Prostate gland (tissue), 2 donors: ENCODE results near the gene TMEM181. TPM values are rescaled to one million over a fixed set of nuclear protein-coding genes. Genes with fewer than 3 reads are reported as not detected.

Source experiments
- DNase-seq: peaks from one replicate; pipeline ENCODE4 v3.0.0-alpha.2; 2019; ENCODE audit warnings: low spot score
- H3K27ac ChIP-seq, 2 donors: fragments of 200-600 bp; sonication (generic); 2 replicates each; pipeline ENCODE4 v1.5.1; 2017 to 2019
- H3K27me3 ChIP-seq: fragments of 200-600 bp; sonication (generic); replicated peaks from 2 replicates; pipeline ENCODE4 v1.5.1; 2019; ENCODE audit not compliant: insufficient read depth
- H3K36me3 ChIP-seq, 2 donors: fragments of 200-600 bp; sonication (generic); 1 replicate in 1 of 2; 2 replicates in 1 of 2; pipeline versions ENCODE4 v1.5.1 to v1.8.1; 2017 to 2019
- H3K4me1 ChIP-seq: fragments of 200-600 bp; sonication (generic); replicated peaks from 2 replicates; pipeline ENCODE4 v1.5.1; 2019
- H3K4me3 ChIP-seq, 2 donors: fragments of 200-600 bp; sonication (generic); 2 replicates each; pipeline ENCODE4 v1.5.1; 2017 to 2019
- H3K9me3 ChIP-seq: fragments of 200-600 bp; sonication (generic); 2 replicates; pipeline ENCODE4 v1.5.1; 2017
- CTCF ChIP-seq, 4 experiments: fragments of 200-600 bp in 2 of 4; fragments of 450-650 bp in 2 of 4; sonication (generic) in 2 of 4; IDR thresholded peaks; 1 replicate in 3 of 4; 2 replicates in 1 of 4; pipeline ENCODE4 v1.5.1; 2016 to 2019; ENCODE audit warnings: antibody characterized with exemption in 4 of 4, mild to moderate bottlenecking in 2 of 4, moderate library complexity in 2 of 4
- POLR2A ChIP-seq: fragments of 450-650 bp; IDR thresholded peaks from one replicate; pipeline ENCODE4 v1.6.1; 2016; ENCODE audit warnings: antibody characterized with exemption, mild to moderate bottlenecking
- POLR2AphosphoS5 ChIP-seq: sonication (generic); formaldehyde crosslinking; IDR thresholded peaks from one replicate; pipeline ENCODE4 v1.6.1; 2017; ENCODE audit warnings: antibody characterized with exemption
- WGBS: methylation state at CpG from one replicate; pipeline ENCODE4 v1.1.5; 2018; 5-methylcytosine and 5-hydroxymethylcytosine counted together
- intact Hi-C: fragments of 100-400 bp; cut with DNase I; formaldehyde crosslinking; loops from one replicate; pipeline ENCODE4 v1.14.2; 2022
- total RNA-seq, 2 donors: library from RNA; depleted of rRNA; stranded (reverse); fragments of >200 nt; gene quantifications; one replicate each; pipeline ENCODE4 v1.1.0, GENCODE V29; 2016

The TMEM181 gene
- total RNA-seq, 2 donors from 2014 or later: 26.0 to 67.9 TPM

- 92% methylated on average over 2 of the region's 2 CpGs for whole genome bisulfite sequencing
- Histone ChIP-seq H3K36me3 (no peaks in the 10 kb centered on the region), H3K4me3 (no peak overlapping the region), H3K9me3 (no peaks in the 10 kb centered on the region), H3K27me3 (no peaks in the 10 kb centered on the region), H3K4me1 (no peaks in the 10 kb centered on the region), H3K27ac (no peak overlapping the region)
- DNase-seq: no peak
- intact Hi-C loops: no loop called here
- TF ChIP-seq POLR2A (no peak), POLR2AphosphoS5 (no peak), CTCF (IDR thresholded peaks at IDR 0.05) (no peak)
These were observed 27.9 kb upstream of the TMEM181 start for GRCh38 chr6:158531970-158532369.

GRCh38 chr6:158536084-158536890, 23.6 kb upstream of the TMEM181 start:
- H3K27me3 ChIP-seq: no peaks in the 10 kb centered on the region

GRCh38 chr6:158536891-158537798, 22.7 kb upstream of the TMEM181 start:
- Histone ChIP-seq H3K27me3 (no peaks in the 10 kb centered on the region), H3K9me3 (no peaks in the 10 kb centered on the region), H3K27ac (no peak overlapping the region), H3K4me3 (peak overlapping the region; percentile 35 to 44), H3K36me3 (no peaks in the 10 kb centered on the region), H3K4me1 (no peaks in the 10 kb centered on the region)
- intact Hi-C loops: no loop called here
- DNase-seq: no peak
- TF ChIP-seq POLR2AphosphoS5: no peak
- TF ChIP-seq POLR2A: no peak
- no peak for TF ChIP-seq CTCF (IDR thresholded peaks at IDR 0.05)
- WGBS: 4% methylated on average over 81 of the region's 94 CpGs

More at GRCh38 chr6:158536084-158536890, 23.6 kb upstream of the TMEM181 start:
- TF ChIP-seq POLR2A (no peak), CTCF (IDR thresholded peaks at IDR 0.05) (no peak), POLR2AphosphoS5 (no peak)
- Histone ChIP-seq H3K27ac (no peak overlapping the region), H3K4me1 (no peaks in the 10 kb centered on the region), H3K36me3 (no peaks in the 10 kb centered on the region), H3K9me3 (no peaks in the 10 kb centered on the region), H3K4me3 (peak overlapping the region; percentile 35 to 44)
- WGBS: under 1% methylated on average over 56 of the region's 75 CpGs
- intact Hi-C loops: no loop called here
- DNase-seq: peak; percentile 16

GRCh38 chr6:158538741-158539140, 21.1 kb upstream of the TMEM181 start:
- no peak for DNase-seq
- Histone ChIP-seq H3K4me3 (no peak overlapping the region), H3K27me3 (no peaks in the 10 kb centered on the region), H3K36me3 (no peaks in the 10 kb centered on the region), H3K27ac (no peak overlapping the region), H3K9me3 (no peaks in the 10 kb centered on the region), H3K4me1 (no peaks in the 10 kb centered on the region)
- TF ChIP-seq CTCF (IDR thresholded peaks at IDR 0.05) (no peak), POLR2AphosphoS5 (no peak), POLR2A (no peak)
- 52% methylated on average over 2 of the region's 2 CpGs for WGBS
- intact Hi-C loops: no loop called here
